Measurements from ENCODE around the gene PTGDS.

The PTGDS gene

DNA sequence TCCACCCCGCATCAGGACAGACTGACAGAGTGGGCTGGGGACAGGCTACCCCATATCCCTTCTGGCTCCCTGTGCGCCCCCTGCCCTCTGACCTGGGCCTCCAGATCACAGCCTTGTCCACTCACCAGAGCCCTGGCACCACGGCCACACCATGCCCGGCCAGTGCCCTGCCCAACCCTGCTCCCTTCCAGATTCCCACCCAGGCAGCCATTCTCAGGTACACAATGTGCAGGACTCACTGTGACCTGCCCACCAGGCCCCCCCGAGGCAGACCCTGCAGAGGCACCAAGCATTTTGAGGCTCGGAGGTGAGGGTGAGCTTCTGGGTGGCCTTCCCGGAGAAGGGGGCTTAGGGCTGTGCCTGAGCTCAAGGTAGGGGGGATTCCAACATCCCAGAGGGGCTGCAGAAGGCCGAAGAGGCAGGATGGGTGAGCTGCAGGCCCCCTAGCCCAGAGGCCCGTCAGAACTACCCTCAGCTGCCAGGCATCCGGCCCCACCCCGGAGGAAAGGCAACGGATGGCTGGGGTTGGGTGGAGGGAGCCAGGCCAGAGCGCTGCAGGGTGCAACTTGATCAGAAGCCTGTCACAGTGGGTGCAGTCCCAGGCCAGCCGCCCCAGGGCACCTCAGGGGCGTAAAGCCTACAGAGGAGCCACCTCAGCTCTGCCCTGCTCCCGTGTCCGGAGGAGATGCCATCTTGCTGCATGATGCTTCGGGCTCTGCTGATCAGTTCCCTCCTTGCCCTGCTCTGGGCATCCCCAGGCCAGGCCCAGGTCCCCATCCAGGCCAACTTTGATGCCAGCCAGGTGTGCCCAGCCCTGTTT lies 5.1 kb downstream of the PTGDS start, which contains the start of gene LCNL1:
TSS of gene LCNL1 (plus strand) at position 762 of the 820 bp plus-strand sequence. CDS start 594 bp downstream, outside the sequence.
- TF ChIP-seq, protein P1, sequence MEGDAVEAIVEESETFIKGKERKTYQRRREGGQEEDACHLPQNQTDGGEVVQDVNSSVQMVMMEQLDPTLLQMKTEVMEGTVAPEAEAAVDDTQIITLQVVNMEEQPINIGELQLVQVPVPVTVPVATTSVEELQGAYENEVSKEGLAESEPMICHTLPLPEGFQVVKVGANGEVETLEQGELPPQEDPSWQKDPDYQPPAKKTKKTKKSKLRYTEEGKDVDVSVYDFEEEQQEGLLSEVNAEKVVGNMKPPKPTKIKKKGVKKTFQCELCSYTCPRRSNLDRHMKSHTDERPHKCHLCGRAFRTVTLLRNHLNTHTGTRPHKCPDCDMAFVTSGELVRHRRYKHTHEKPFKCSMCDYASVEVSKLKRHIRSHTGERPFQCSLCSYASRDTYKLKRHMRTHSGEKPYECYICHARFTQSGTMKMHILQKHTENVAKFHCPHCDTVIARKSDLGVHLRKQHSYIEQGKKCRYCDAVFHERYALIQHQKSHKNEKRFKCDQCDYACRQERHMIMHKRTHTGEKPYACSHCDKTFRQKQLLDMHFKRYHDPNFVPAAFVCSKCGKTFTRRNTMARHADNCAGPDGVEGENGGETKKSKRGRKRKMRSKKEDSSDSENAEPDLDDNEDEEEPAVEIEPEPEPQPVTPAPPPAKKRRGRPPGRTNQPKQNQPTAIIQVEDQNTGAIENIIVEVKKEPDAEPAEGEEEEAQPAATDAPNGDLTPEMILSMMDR (conservative IDR thresholded peaks at IDR 0.05; ENCODE audit: low read length) = no peak
- no peak within 1 kb of the TSS for H3K4me3 ChIP-seq (ENCODE audit: low read length)
- DNase-seq (ENCODE audit: low read depth) = no peak

DNA sequence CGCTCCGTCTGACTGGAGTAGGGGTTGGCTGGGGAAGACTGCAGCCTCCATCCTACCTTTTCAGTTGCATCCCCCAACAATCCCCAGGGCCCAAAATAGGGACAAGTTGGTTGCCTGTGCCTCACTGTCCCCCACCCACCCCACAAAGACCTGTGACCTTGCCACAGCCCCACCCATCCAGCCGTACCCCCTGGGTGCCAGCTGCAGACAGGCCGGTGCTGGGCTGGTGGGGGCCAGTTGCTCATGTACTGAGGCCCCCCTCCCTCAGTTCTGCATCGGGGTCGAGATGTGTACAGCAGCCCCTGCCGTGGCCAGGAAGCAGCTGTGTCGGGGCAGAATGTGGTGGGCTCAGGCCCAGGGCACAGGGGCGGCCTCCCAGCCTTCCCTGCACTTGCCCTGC lies 5.9 kb downstream of the PTGDS start:
- H3K4me3 ChIP-seq (ENCODE audit: low read length) = no peak overlapping the region
- DNase-seq (ENCODE audit: low read depth) = no peak
- TF ChIP-seq, protein P1 (conservative IDR thresholded peaks at IDR 0.05; ENCODE audit: low read length) = no peak

DNA sequence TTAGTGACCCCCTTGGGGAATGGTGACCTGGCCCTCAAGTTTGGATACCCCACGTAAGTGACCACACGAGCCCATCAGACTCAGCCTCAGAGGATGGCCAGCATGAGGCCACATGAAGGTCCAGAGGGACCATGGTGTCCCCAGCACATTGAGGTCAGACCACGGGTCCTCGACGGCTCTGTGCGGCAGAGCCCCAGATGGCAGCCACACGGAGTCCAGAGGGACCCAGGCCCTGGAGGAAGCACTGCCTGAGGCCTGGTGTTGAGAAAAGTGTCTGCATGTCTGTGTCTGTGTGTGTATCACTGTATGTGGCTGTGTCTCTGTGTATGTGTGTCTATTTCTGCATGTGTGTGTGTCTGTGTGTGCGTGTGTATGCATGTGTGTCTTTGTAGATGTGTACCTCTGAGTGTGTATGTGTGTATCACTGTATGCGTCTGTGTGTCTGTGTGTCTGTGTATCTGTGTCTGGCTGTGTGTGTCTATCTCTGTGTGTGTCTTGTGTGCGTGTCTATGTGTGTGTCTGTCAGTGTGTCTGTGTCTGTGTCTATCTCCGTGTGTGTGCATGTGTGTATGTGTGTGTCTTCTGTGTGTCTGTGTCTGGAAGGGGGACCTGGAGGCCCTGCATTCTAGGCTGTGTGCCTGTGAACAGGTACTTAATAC lies 6.5 kb downstream of the PTGDS start:
- TF ChIP-seq, protein P1 (conservative IDR thresholded peaks at IDR 0.05; ENCODE audit: low read length) = no peak
- DNase-seq (ENCODE audit: low read depth) = no peak
- H3K4me3 ChIP-seq (ENCODE audit: low read length) = no peak overlapping the region

GRCh38 chr9:136984464-136985026 lies 7.2 kb downstream of the PTGDS start:
- H3K4me3 ChIP-seq (ENCODE audit: low read length) = no peak overlapping the region

DNA sequence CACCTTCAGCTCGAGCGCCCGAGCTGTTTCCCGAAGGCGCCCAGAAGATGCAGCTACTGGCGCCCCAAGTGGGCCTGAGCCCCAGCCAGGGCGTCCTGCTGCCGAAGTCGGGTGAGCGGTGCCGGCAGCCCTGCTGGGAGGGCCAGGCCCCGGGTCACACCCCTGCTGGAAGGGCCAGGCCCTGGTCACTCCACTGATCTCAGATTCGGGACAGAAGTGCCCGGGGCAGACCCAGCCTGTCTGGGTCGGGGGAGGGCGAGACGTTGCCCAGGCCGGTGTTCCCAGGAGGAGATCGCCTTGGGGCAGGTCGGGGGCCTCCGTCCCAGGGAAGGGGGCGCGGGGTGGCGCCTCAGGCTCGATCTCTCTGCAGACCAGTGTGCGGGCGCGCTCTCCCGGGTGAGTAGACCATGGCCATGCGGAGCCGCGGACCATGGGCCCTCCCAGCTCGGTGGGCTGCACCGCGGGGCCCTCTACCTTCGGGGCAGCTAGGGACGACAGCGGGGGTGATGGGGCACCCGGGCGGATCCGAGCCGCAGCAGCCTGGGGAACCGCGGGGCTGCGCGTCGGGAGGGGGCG lies 7.8 kb downstream of the PTGDS start:
- DNase-seq (ENCODE audit: low read depth) = no peak
- TF ChIP-seq, protein P1 (conservative IDR thresholded peaks at IDR 0.05; ENCODE audit: low read length) = no peak
- H3K4me3 ChIP-seq (ENCODE audit: low read length) = no peak overlapping the region

More at GRCh38 chr9:136984464-136985026, 7.2 kb downstream of the PTGDS start:
- no peak for DNase-seq (ENCODE audit: low read depth)
- TF ChIP-seq, protein P1 (conservative IDR thresholded peaks at IDR 0.05; ENCODE audit: low read length) = no peak

DNA sequence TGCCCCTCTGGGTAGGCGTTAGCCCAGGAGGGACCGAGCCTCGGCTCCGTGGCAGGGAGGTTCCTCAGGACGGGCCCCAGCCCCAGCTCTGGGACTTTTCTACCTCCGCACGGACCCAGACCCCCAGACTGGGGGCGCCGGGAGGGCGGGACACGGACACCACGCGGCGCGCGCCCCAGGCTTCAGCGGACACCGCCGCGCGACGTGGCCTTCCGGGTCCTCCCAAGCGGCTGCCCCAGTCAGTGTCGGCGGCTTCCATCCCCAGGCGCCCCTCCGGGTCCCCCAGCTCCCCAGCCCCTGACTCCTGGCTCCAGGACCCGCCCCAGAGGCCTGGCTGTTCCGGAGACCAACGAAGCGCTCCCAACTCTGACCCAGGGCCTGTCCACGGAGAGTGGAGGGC lies 8.5 kb downstream of the PTGDS start:
- TF ChIP-seq, protein P1 (conservative IDR thresholded peaks at IDR 0.05; ENCODE audit: low read length) = no peak
- H3K4me3 ChIP-seq (ENCODE audit: low read length) = no peak overlapping the region
- DNase-seq (ENCODE audit: low read depth) = no peak
